SK-N-SH (cell line): ENCODE measurements around the gene RAI2. TPM values are rescaled to one million over a fixed set of nuclear protein-coding genes. Genes with fewer than 3 reads are reported as not detected.

Experiments
- CTCF ChIA-PET: fragments of 300-600, 350-600 bp; formaldehyde crosslinking; extraction: SDS; loops from one replicate; lab custom pipeline; 2021; lab: Yijun Ruan, JAX
- POLR2A ChIA-PET: fragments of 350-600 bp; sonication (Branson Sonifier 250); formaldehyde crosslinking; extraction: SDS; loops from one replicate; lab custom pipeline; 2020; ENCODE audit warnings: antibody characterized with exemption, inconsistent platforms; lab: Yijun Ruan, JAX
- DNase-seq: peaks from one replicate; pipeline ENCODE4 v3.0.0; 2012
- H2AFZ ChIP-seq: fragments of 200-600 bp; sonication (generic); 2 replicates; pipeline ENCODE4 v1.8.1; 2016; ENCODE audit warnings: antibody characterized with exemption, mild to moderate bottlenecking, low read depth
- H3F3A ChIP-seq: fragments of 200-600 bp; sonication (generic); replicated peaks from 2 replicates; pipeline ENCODE3; 2016; ENCODE audit warnings: antibody characterized with exemption, mild to moderate bottlenecking; ENCODE audit not compliant: insufficient read depth
- H3K27ac ChIP-seq, 2 experiments: fragments of 200-500 bp in 1 of 2; fragments of 200-600 bp in 1 of 2; sonication (Bioruptor generic) in 1 of 2; sonication (generic), shearing (Covaris generic) in 1 of 2; 2 replicates each; pipeline versions ENCODE4 v1.5.1 to v1.6.1; 2014 to 2016; ENCODE audit warnings: low read depth in 2 of 2, inconsistent platforms in 1 of 2, low read length in 1 of 2, mild to moderate bottlenecking in 1 of 2, mixed read lengths in 1 of 2
- H3K27me3 ChIP-seq: fragments of 200-600 bp; sonication (generic), shearing (Covaris generic); 2 replicates; pipeline ENCODE4 v1.6.1; 2016; ENCODE audit warnings: mixed run types; ENCODE audit not compliant: insufficient read depth
- H3K36me3 ChIP-seq, 2 experiments: fragments of 200-500 bp in 1 of 2; fragments of 200-600 bp in 1 of 2; sonication (Bioruptor generic) in 1 of 2; sonication (generic) in 1 of 2; replicated peaks in 1 of 2; 2 replicates each; pipeline versions ENCODE3 to v1.5.1; 2014 to 2016; ENCODE audit warnings: low read length in 1 of 2, mild to moderate bottlenecking in 1 of 2; ENCODE audit not compliant: insufficient read depth in 2 of 2, control insufficient read depth in 1 of 2
- H3K4me1 ChIP-seq, 2 experiments: fragments of 200-500 bp in 1 of 2; fragments of 200-600 bp in 1 of 2; sonication (Bioruptor generic) in 1 of 2; sonication (generic), shearing (Covaris generic) in 1 of 2; 2 replicates each; pipeline versions ENCODE4 v1.5.1 to v1.6.1; 2014 to 2016; ENCODE audit warnings: low read depth in 1 of 2, low read length in 1 of 2, mixed run types in 1 of 2; ENCODE audit not compliant: insufficient read depth in 2 of 2, control insufficient read depth in 1 of 2
- H3K4me2 ChIP-seq: fragments of 200-600 bp; sonication (generic), shearing (Covaris generic); 2 replicates; pipeline ENCODE4 v1.6.1; 2017; ENCODE audit warnings: mixed run types
- H3K4me3 ChIP-seq, 2 experiments: fragments of 200-500 bp in 1 of 2; fragments of 200-600 bp in 1 of 2; sonication (Bioruptor generic) in 1 of 2; sonication (generic), shearing (Covaris generic) in 1 of 2; 2 replicates each; pipeline versions ENCODE4 v1.5.1 to v1.8.1; 2014 to 2016; ENCODE audit warnings: low read depth in 2 of 2, inconsistent platforms in 1 of 2, low read length in 1 of 2, mild to moderate bottlenecking in 1 of 2, mixed read lengths in 1 of 2, moderate library complexity in 1 of 2
- H3K79me2 ChIP-seq: fragments of 200-600 bp; sonication (generic); 2 replicates; pipeline ENCODE4 v1.8.1; 2017; ENCODE audit warnings: mild to moderate bottlenecking; ENCODE audit not compliant: insufficient read depth
- H3K9ac ChIP-seq: fragments of 200-600 bp; sonication (generic); 2 replicates; pipeline ENCODE4 v1.6.1; 2017; ENCODE audit warnings: mixed run types
- H3K9me2 ChIP-seq: fragments of 200-600 bp; sonication (generic); 2 replicates; pipeline ENCODE4 v1.6.1; 2017; ENCODE audit warnings: mixed run types
- H3K9me3 ChIP-seq: fragments of 200-600 bp; sonication (generic); 2 replicates; pipeline ENCODE4 v1.6.1; 2017; ENCODE audit warnings: mixed run types, mild to moderate bottlenecking, moderate library complexity
- H4K20me1 ChIP-seq: fragments of 200-600 bp; sonication (generic); 2 replicates; pipeline ENCODE4 v1.6.1; 2017; ENCODE audit warnings: mild to moderate bottlenecking, mixed run types; ENCODE audit not compliant: insufficient read depth
- ELF1 ChIP-seq: IDR thresholded peaks from 2 replicates; pipeline ENCODE4 v1.4.0; 2012
- EP300 ChIP-seq, 2 experiments: IDR thresholded peaks; 2 replicates each; pipeline versions ENCODE4 v1.4.0 to v1.6.1; 2012; ENCODE audit warnings: borderline replicate concordance in 1 of 2, low read depth in 1 of 2, low read length in 1 of 2
- EZH2phosphoT487 ChIP-seq: fragments of 200-600 bp; sonication (generic); IDR thresholded peaks from 2 replicates; pipeline ENCODE4 v1.6.1; 2017; ENCODE audit warnings: low read depth, mixed run types, mild to moderate bottlenecking, antibody characterized with exemption, moderate library complexity, borderline replicate concordance
- FOXJ3 ChIP-seq: sonication (generic); formaldehyde crosslinking; IDR thresholded peaks from 2 replicates; pipeline ENCODE4 v1.5.1; 2020; ENCODE audit warnings: mild to moderate bottlenecking, missing genetic modification reagents
- GABPA ChIP-seq: IDR thresholded peaks from 2 replicates; pipeline ENCODE4 v1.4.0; 2012; ENCODE audit warnings: low read depth, mild to moderate bottlenecking
- GATA2 ChIP-seq: sonication (generic); formaldehyde crosslinking; IDR thresholded peaks from 2 replicates; pipeline ENCODE4 v1.5.0; 2020; ENCODE audit warnings: mild to moderate bottlenecking, missing genetic modification reagents
- JUND ChIP-seq: IDR thresholded peaks from 2 replicates; pipeline ENCODE4 v1.4.0; 2012
- MEF2A ChIP-seq: IDR thresholded peaks from 2 replicates; pipeline ENCODE4 v1.4.0; 2012; ENCODE audit warnings: low read depth, borderline replicate concordance
- MXI1 ChIP-seq: IDR thresholded peaks from 2 replicates; pipeline ENCODE4 v1.6.1; 2012; ENCODE audit warnings: mild to moderate bottlenecking, low read depth, low read length, improper control_type of control experiment
- PBX3 ChIP-seq: IDR thresholded peaks from 2 replicates; pipeline ENCODE4; 2012
- POLR2AphosphoS5 ChIP-seq: IDR thresholded peaks from 2 replicates; pipeline ENCODE4 v1.6.1; 2012; ENCODE audit warnings: low read depth, low read length
- RCOR1 ChIP-seq: fragments of 150-350 bp; IDR thresholded peaks from 2 replicates; pipeline ENCODE4 v1.6.1; 2017; ENCODE audit warnings: antibody characterized with exemption, low read length
- RFX5 ChIP-seq: IDR thresholded peaks from 2 replicates; pipeline ENCODE4 v1.6.1; 2012; ENCODE audit warnings: mild to moderate bottlenecking, improper control_type of control experiment, low read length
- SIN3A ChIP-seq: IDR thresholded peaks from 2 replicates; pipeline ENCODE4 v1.6.1; 2012; ENCODE audit warnings: low read depth, mild to moderate bottlenecking, low read length, moderate library complexity, borderline replicate concordance
- SMC3 ChIP-seq: IDR thresholded peaks from 2 replicates; pipeline ENCODE4 v1.6.1; 2012; ENCODE audit warnings: low read depth, low read length, improper control_type of control experiment
- TCF12 ChIP-seq: IDR thresholded peaks from 2 replicates; pipeline ENCODE4 v1.4.0; 2012
- TEAD4 ChIP-seq: IDR thresholded peaks from 2 replicates; pipeline ENCODE4 v1.4.0; 2012; ENCODE audit warnings: mild to moderate bottlenecking, borderline replicate concordance; ENCODE audit not compliant: insufficient read depth
- USF1 ChIP-seq: IDR thresholded peaks from 2 replicates; pipeline ENCODE4 v1.4.0; 2012; ENCODE audit warnings: low read depth, borderline replicate concordance
- USF2 ChIP-seq: fragments of 150-350 bp; IDR thresholded peaks from 2 replicates; pipeline ENCODE4 v1.6.1; 2017; ENCODE audit warnings: antibody characterized with exemption, low read length, low read depth, borderline replicate concordance
- YY1 ChIP-seq: IDR thresholded peaks from 2 replicates; pipeline ENCODE4 v1.4.0; 2012; ENCODE audit warnings: low read depth, mild to moderate bottlenecking
- ZBTB33 ChIP-seq: IDR thresholded peaks from 2 replicates; pipeline ENCODE4 v1.4.0; 2012; ENCODE audit warnings: low read depth, borderline replicate concordance
- WGBS: methylation state at CpG from one replicate; pipeline ENCODE4 v1.1.6; 2017; ENCODE audit warnings: low lambda C conversion rate; 5-methylcytosine and 5-hydroxymethylcytosine counted together
- polyA plus RNA-seq, 3 experiments: library from polyadenylated mRNA; depleted of rRNA; stranded (reverse); fragments of >200 nt; gene quantifications; 2 replicates each; pipeline ENCODE4 v1.2.3, GENCODE V29; 2012

Gene RAI2
- polyA plus RNA-seq, 1 of the 3 experiments (the other 2 are of a cell fraction): 0.07 TPM

- ChIA-PET CTCF (interaction anchor here (0.5 to 4.2 kb wide), 3 partner anchors 10 to 1080 kb away, joined by 3 to 24 read pairs (median 7); partner anchors contain the start of gene SYAP1), POLR2A (no interaction called here)
- H3F3A ChIP-seq: no peaks in the 10 kb centered on the region
- H4K20me1 ChIP-seq: no peaks in the 10 kb centered on the region
- H3K27me3 ChIP-seq: no peaks in the 10 kb centered on the region; the same call in 1 of the 2 replicates
- H3K4me2 ChIP-seq: no peak overlapping the region
- H3K9me2 ChIP-seq: no peaks in the 10 kb centered on the region
- H2AFZ ChIP-seq: no peak overlapping the region
- no peaks in the 10 kb centered on the region for H3K36me3 ChIP-seq
- no peaks in the 10 kb centered on the region; a peak in 1 of 4 replicates for H3K4me1 ChIP-seq
- H3K27ac ChIP-seq: no peak overlapping the region
- no peak for DNase-seq
- no peaks in the 10 kb centered on the region for H3K9me3 ChIP-seq
- H3K79me2 ChIP-seq: no peaks in the 10 kb centered on the region
- WGBS: 76% methylated on average over 4 of the region's 4 CpGs
- H3K4me3 ChIP-seq: no peak overlapping the region
- no peak overlapping the region for H3K9ac ChIP-seq
- TF ChIP-seq POLR2AphosphoS5: no peak
- no peak for TF ChIP-seq EP300 (IDR thresholded peaks at IDR 0.05; ENCODE audit: borderline replicate concordance in 1 of 2, low read depth in 1 of 2, low read length in 1 of 2)
- TF ChIP-seq MXI1: no peak
- TF ChIP-seq ELF1: no peak
- no peak for TF ChIP-seq ZBTB33
- TF ChIP-seq EZH2phosphoT487: no peak
- TF ChIP-seq MEF2A: no peak
- no peak for TF ChIP-seq USF2
- no peak for TF ChIP-seq SMC3
- TF ChIP-seq TCF12: no peak
- TF ChIP-seq TEAD4: no peak
- no peak for TF ChIP-seq GABPA
Observed at GRCh38 chrX:17798921-17799320, 62.2 kb downstream of the RAI2 start.

- no peak for DNase-seq
- H3K27me3 ChIP-seq: no peaks in the 10 kb centered on the region
- H3K4me3 ChIP-seq: no peak overlapping the region
- 11% methylated on average over 1 of the region's 1 CpG for WGBS
- ChIA-PET CTCF (interaction anchor here (1.2 kb wide), 1 partner anchor 1541 kb away, joined by 4 read pairs; no protein-coding TSS in a partner anchor), POLR2A (no interaction called here)
- H3K4me1 ChIP-seq: no peaks in the 10 kb centered on the region
- H3F3A ChIP-seq: no peaks in the 10 kb centered on the region
- no peak overlapping the region for H3K4me2 ChIP-seq
- H3K9me2 ChIP-seq: no peaks in the 10 kb centered on the region
- H3K9ac ChIP-seq: no peak overlapping the region
- no peaks in the 10 kb centered on the region for H4K20me1 ChIP-seq
- no peaks in the 10 kb centered on the region for H3K9me3 ChIP-seq
- H3K36me3 ChIP-seq: no peaks in the 10 kb centered on the region
- H3K79me2 ChIP-seq: no peaks in the 10 kb centered on the region
- H3K27ac ChIP-seq: no peak overlapping the region
- no peak overlapping the region for H2AFZ ChIP-seq
- TF ChIP-seq EP300 (IDR thresholded peaks at IDR 0.05; ENCODE audit: borderline replicate concordance in 1 of 2, low read depth in 1 of 2, low read length in 1 of 2) (no peak), YY1 (no peak), MXI1 (no peak), POLR2AphosphoS5 (no peak), RFX5 (no peak), SMC3 (no peak), PBX3 (no peak), GABPA (no peak), FOXJ3 (no peak), SIN3A (no peak), GATA2 (no peak), USF1 (no peak), RCOR1 (no peak), JUND (no peak), MEF2A (no peak), ZBTB33 (no peak)
Observed at GRCh38 chrX:17792826-17793225, 68.3 kb downstream of the RAI2 start.
